Endothelial cell (in vitro differentiated cells): ENCODE data around the gene PLEKHH3. TPM values are rescaled to one million over a fixed set of nuclear protein-coding genes. Genes with fewer than 3 reads are reported as not detected.

Experiments used
- DNase-seq: peaks from one replicate; pipeline ENCODE4 v3.0.0; 2021; ENCODE audit warnings: low spot score
- H3K27ac Mint-ChIP-seq: one replicate; pipeline ENCODE4 v1.8.0; 2021; ENCODE audit warnings: mixed read lengths, inconsistent platforms; ENCODE audit not compliant: unreplicated experiment
- H3K27me3 Mint-ChIP-seq: one replicate; pipeline ENCODE4 v1.8.0; 2021; ENCODE audit warnings: mild to moderate bottlenecking, moderate library complexity, mixed read lengths, inconsistent platforms; ENCODE audit not compliant: unreplicated experiment
- H3K36me3 Mint-ChIP-seq: one replicate; pipeline ENCODE4 v1.8.0; 2021; ENCODE audit warnings: mild to moderate bottlenecking, low read depth, mixed read lengths, inconsistent platforms; ENCODE audit not compliant: unreplicated experiment
- H3K4me1 Mint-ChIP-seq: one replicate; pipeline ENCODE4 v1.8.0; 2021; ENCODE audit warnings: mild to moderate bottlenecking, mixed read lengths, inconsistent platforms; ENCODE audit not compliant: unreplicated experiment
- H3K4me3 Mint-ChIP-seq: one replicate; pipeline ENCODE4 v1.8.0; 2021; ENCODE audit warnings: mild to moderate bottlenecking, mixed read lengths, inconsistent platforms; ENCODE audit not compliant: unreplicated experiment
- H3K9me3 Mint-ChIP-seq: one replicate; pipeline ENCODE4 v1.8.0; 2021; ENCODE audit warnings: mixed read lengths, inconsistent platforms; ENCODE audit not compliant: unreplicated experiment
- total RNA-seq: library from RNA; stranded (reverse); fragmentation: NEBNext Ultra II Directional; extraction: Animal tissue kit (Norgen Biotek cat#: 25700); gene quantifications from one replicate; pipeline ENCODE4 v1.2.1, GENCODE V29; 2021; ENCODE audit not compliant: unreplicated experiment
- TF ChIP-seq, protein P1 (sequence below): fragments of 200-600 bp; sonication (generic); IDR thresholded peaks from one replicate; pipeline ENCODE4 v1.5.0; 2021; ENCODE audit warnings: antibody characterized with exemption; ENCODE audit not compliant: unreplicated experiment

PLEKHH3 gene
- total RNA-seq, 1 donor from 2014 or later = 25.2 TPM

GRCh38 chr17:42695500-42695899 lies 18.7 kb upstream of the PLEKHH3 start:
- no peak overlapping the region for H3K4me3 Mint-ChIP-seq
- H3K27ac Mint-ChIP-seq = no peak overlapping the region
- DNase-seq = no peak
- peaks cover 24% of the 10 kb centered on the region for H3K4me1 Mint-ChIP-seq
- no peaks in the 10 kb centered on the region for H3K9me3 Mint-ChIP-seq
- peaks cover 10% of the 10 kb centered on the region for H3K27me3 Mint-ChIP-seq
- peaks cover 14% of the 10 kb centered on the region for H3K36me3 Mint-ChIP-seq
- TF ChIP-seq, protein P1, sequence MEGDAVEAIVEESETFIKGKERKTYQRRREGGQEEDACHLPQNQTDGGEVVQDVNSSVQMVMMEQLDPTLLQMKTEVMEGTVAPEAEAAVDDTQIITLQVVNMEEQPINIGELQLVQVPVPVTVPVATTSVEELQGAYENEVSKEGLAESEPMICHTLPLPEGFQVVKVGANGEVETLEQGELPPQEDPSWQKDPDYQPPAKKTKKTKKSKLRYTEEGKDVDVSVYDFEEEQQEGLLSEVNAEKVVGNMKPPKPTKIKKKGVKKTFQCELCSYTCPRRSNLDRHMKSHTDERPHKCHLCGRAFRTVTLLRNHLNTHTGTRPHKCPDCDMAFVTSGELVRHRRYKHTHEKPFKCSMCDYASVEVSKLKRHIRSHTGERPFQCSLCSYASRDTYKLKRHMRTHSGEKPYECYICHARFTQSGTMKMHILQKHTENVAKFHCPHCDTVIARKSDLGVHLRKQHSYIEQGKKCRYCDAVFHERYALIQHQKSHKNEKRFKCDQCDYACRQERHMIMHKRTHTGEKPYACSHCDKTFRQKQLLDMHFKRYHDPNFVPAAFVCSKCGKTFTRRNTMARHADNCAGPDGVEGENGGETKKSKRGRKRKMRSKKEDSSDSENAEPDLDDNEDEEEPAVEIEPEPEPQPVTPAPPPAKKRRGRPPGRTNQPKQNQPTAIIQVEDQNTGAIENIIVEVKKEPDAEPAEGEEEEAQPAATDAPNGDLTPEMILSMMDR = no peak

- TF ChIP-seq, protein P1 = no peak
- Mint-ChIP-seq H3K27me3 (peaks cover 9% of the 10 kb centered on the region), H3K4me1 (peaks cover 26% of the 10 kb centered on the region), H3K36me3 (peaks cover 14% of the 10 kb centered on the region), H3K27ac (no peak overlapping the region), H3K9me3 (no peaks in the 10 kb centered on the region), H3K4me3 (no peak overlapping the region)
- DNase-seq = no peak
Observed at GRCh38 chr17:42694524-42694923, 17.7 kb upstream of the PLEKHH3 start.

- H3K27me3 Mint-ChIP-seq = peaks cover 12% of the 10 kb centered on the region
- no peaks in the 10 kb centered on the region for H3K9me3 Mint-ChIP-seq
- H3K4me1 Mint-ChIP-seq = peaks cover 23% of the 10 kb centered on the region
Observed at GRCh38 chr17:42692489-42692888, 15.7 kb upstream of the PLEKHH3 start.

DNA sequence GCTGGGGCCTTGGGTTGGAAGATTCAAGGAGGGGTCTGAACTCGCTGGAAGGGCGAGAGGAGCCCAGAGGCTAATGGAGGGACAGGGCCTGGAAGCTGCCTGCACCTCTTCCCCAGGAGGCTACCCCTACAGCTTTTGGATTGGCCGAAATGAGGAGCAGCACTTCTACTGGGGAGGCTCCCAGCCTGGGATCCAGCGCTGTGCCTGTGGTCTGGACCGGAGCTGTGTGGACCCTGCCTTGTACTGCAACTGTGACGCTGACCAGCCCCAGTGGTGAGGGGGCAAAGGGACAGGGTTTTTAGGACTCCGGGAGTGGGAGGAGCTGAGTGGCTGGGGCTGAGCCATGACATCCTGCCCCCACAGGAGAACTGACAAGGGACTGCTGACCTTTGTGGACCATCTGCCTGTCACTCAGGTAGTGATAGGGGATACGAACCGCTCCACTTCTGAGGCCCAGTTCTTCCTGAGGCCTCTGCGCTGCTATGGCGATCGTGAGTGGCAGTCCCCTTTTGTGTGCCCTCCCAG lies 14.3 kb upstream of the PLEKHH3 start:
- DNase-seq = no peak

More at GRCh38 chr17:42692489-42692888, 15.7 kb upstream of the PLEKHH3 start:
- H3K36me3 Mint-ChIP-seq = peaks cover 6% of the 10 kb centered on the region
- TF ChIP-seq, protein P1 = no peak
- H3K27ac Mint-ChIP-seq = no peak overlapping the region
- no peak for DNase-seq
- no peak overlapping the region for H3K4me3 Mint-ChIP-seq

DNA sequence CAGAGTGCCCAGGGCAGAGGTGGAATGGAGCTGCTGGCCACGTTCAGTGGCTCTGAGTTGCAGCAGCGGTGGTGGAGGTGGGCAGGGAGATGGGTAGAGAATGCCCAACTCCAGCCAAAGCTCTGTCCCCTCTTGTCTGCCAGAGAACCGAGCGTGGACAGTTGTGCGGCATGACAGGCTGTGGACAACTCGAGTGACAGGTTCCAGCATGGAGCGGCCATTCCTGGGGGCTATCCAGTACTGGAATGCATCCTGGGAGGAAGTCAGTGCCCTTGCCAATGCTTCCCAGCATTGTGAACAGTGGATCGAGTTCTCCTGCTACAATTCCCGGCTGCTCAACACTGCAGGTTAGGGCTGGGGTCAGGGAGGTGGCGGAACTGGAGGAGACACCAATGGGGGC lies 13.8 kb upstream of the PLEKHH3 start:
- Mint-ChIP-seq H3K36me3 (peaks cover 6% of the 10 kb centered on the region), H3K4me1 (peaks cover 23% of the 10 kb centered on the region), H3K9me3 (no peaks in the 10 kb centered on the region), H3K4me3 (no peak overlapping the region), H3K27ac (peak overlapping the region; percentile 89), H3K27me3 (peaks cover 16% of the 10 kb centered on the region)
- no peak for DNase-seq
- TF ChIP-seq, protein P1 = no peak

More for the DNA sequence above, 14.3 kb upstream of the PLEKHH3 start:
- peak overlapping the region; percentile 89 for H3K27ac Mint-ChIP-seq
- peaks cover 13% of the 10 kb centered on the region for H3K27me3 Mint-ChIP-seq
- H3K36me3 Mint-ChIP-seq = peaks cover 6% of the 10 kb centered on the region
- H3K4me1 Mint-ChIP-seq = peaks cover 23% of the 10 kb centered on the region
- no peak overlapping the region for H3K4me3 Mint-ChIP-seq
- TF ChIP-seq, protein P1 = no peak
- H3K9me3 Mint-ChIP-seq = no peaks in the 10 kb centered on the region
